H9 (cell line): Measurements from ENCODE around the gene SCN10A. TPM values are rescaled to one million over a fixed set of nuclear protein-coding genes. Genes with fewer than 3 reads are reported as not detected.

ENCODE experiments used
- DNase-seq: peaks from one replicate; pipeline ENCODE4 v3.0.0-alpha.2; 2017
- H2AFZ ChIP-seq: one replicate; pipeline ENCODE4 v1.6.1; 2013; ENCODE audit warnings: mild to moderate bottlenecking, low read length, control low read depth, moderate library complexity
- H2AK5ac ChIP-seq: 2 replicates; pipeline ENCODE4 v1.6.1; 2013; ENCODE audit warnings: low read length, control low read depth, mixed read lengths; ENCODE audit not compliant: insufficient read length
- H2BK120ac ChIP-seq: one replicate; pipeline ENCODE4 v1.6.1; 2013; ENCODE audit warnings: low read depth, mild to moderate bottlenecking, low read length, control low read depth, inconsistent platforms; ENCODE audit not compliant: poor library complexity, severe bottlenecking
- H2BK12ac ChIP-seq: 2 replicates; pipeline ENCODE4 v1.6.1; 2013; ENCODE audit warnings: low read length, control low read depth, mixed read lengths, low read depth; ENCODE audit not compliant: insufficient read length
- H2BK15ac ChIP-seq: 2 replicates; pipeline ENCODE4 v1.6.1; 2013; ENCODE audit warnings: low read depth, low read length, control low read depth
- H2BK20ac ChIP-seq: one replicate; pipeline ENCODE4 v1.6.1; 2013; ENCODE audit warnings: low read depth, mild to moderate bottlenecking, low read length, control low read depth, inconsistent platforms; ENCODE audit not compliant: poor library complexity, severe bottlenecking
- H2BK5ac ChIP-seq: 2 replicates; pipeline ENCODE4 v1.6.1; 2013; ENCODE audit warnings: low read length, control low read depth, mixed read lengths; ENCODE audit not compliant: insufficient read length
- H3K14ac ChIP-seq: 2 replicates; pipeline ENCODE4 v1.6.1; 2013; ENCODE audit warnings: low read length, control low read depth; ENCODE audit not compliant: insufficient read depth
- H3K18ac ChIP-seq: 2 replicates; pipeline ENCODE4 v1.6.1; 2013; ENCODE audit warnings: low read depth, mild to moderate bottlenecking, mixed read lengths, low read length, control low read depth; ENCODE audit not compliant: insufficient read length
- H3K23ac ChIP-seq: 2 replicates; pipeline ENCODE4 v1.6.1; 2013; ENCODE audit warnings: low read length, control low read depth, mixed read lengths, low read depth; ENCODE audit not compliant: insufficient read length
- H3K23me2 ChIP-seq: 2 replicates; pipeline ENCODE4 v1.6.1; 2013; ENCODE audit warnings: low read depth, mild to moderate bottlenecking, mixed read lengths, low read length, control low read depth; ENCODE audit not compliant: insufficient read length, poor library complexity, severe bottlenecking
- H3K27ac ChIP-seq: 2 replicates; pipeline ENCODE4 v1.5.1; 2013; ENCODE audit warnings: low read length, control low read depth, mixed read lengths, low read depth; ENCODE audit not compliant: insufficient read length
- H3K27me3 ChIP-seq: 2 replicates; pipeline ENCODE4 v1.6.1; 2013; ENCODE audit warnings: low read length, control low read depth, inconsistent platforms; ENCODE audit not compliant: insufficient read depth
- H3K4ac ChIP-seq: 2 replicates; pipeline ENCODE4 v1.6.1; 2013; ENCODE audit warnings: low read depth, mild to moderate bottlenecking, control low read depth, inconsistent platforms, low read length, moderate library complexity
- H3K4me1 ChIP-seq: 2 replicates; pipeline ENCODE4 v1.6.1; 2013; ENCODE audit warnings: low read length, control low read depth, inconsistent platforms; ENCODE audit not compliant: insufficient read depth
- H3K4me2 ChIP-seq: 2 replicates; pipeline ENCODE4 v1.6.1; 2013; ENCODE audit warnings: low read length, control low read depth, mixed read lengths; ENCODE audit not compliant: insufficient read length, insufficient read depth
- H3K56ac ChIP-seq: 2 replicates; pipeline ENCODE4 v1.6.1; 2013; ENCODE audit warnings: low read depth, mild to moderate bottlenecking, mixed read lengths, low read length, control low read depth; ENCODE audit not compliant: insufficient read length
- H3K79me1 ChIP-seq: 2 replicates; pipeline ENCODE4 v1.6.1; 2013; ENCODE audit warnings: low read depth, mild to moderate bottlenecking, moderate library complexity, low read length, control low read depth, inconsistent platforms; ENCODE audit not compliant: insufficient read depth, poor library complexity, severe bottlenecking
- H3K79me2 ChIP-seq: 2 replicates; pipeline ENCODE4 v1.6.1; 2013; ENCODE audit warnings: low read length, control low read depth, inconsistent platforms; ENCODE audit not compliant: insufficient read depth
- H3K9ac ChIP-seq: 2 replicates; pipeline ENCODE4 v1.6.1; 2013; ENCODE audit warnings: low read length, control low read depth, mixed read lengths; ENCODE audit not compliant: insufficient read length; ENCODE audit errors: extremely low read depth
- H3K9me3 ChIP-seq: one replicate; pipeline ENCODE4 v1.6.1; 2013; ENCODE audit warnings: low read depth, low read length, inconsistent platforms; ENCODE audit not compliant: control insufficient read depth
- H3T11ph ChIP-seq: one replicate; pipeline ENCODE4 v1.6.1; 2013; ENCODE audit warnings: mild to moderate bottlenecking, low read length, control low read depth, inconsistent platforms
- H4K20me1 ChIP-seq: one replicate; pipeline ENCODE4 v1.6.1; 2013; ENCODE audit not compliant: control insufficient read depth, insufficient read length, insufficient read depth
- H4K5ac ChIP-seq: 2 replicates; pipeline ENCODE4 v1.6.1; 2013; ENCODE audit warnings: low read depth, mild to moderate bottlenecking, mixed read lengths, low read length, control low read depth; ENCODE audit not compliant: insufficient read length
- H4K8ac ChIP-seq: replicated peaks from 2 replicates; pipeline ENCODE4 v1.6.1; 2013; ENCODE audit warnings: low read length, control low read depth, mixed read lengths, low read depth; ENCODE audit not compliant: insufficient read length
- H4K91ac ChIP-seq: 2 replicates; pipeline ENCODE4 v1.6.1; 2013; ENCODE audit warnings: low read depth, mild to moderate bottlenecking, moderate library complexity, mixed read lengths, low read length, control low read depth; ENCODE audit not compliant: insufficient read length
- H3K27ac Mint-ChIP-seq, 3 experiments: 2 replicates in 2 of 3; 3 replicates in 1 of 3; pipeline ENCODE4 v1.8.0; 2020 to 2021; ENCODE audit warnings: mixed read lengths in 3 of 3, mild to moderate bottlenecking in 1 of 3, moderate library complexity in 1 of 3
- H3K27me3 Mint-ChIP-seq: 2 replicates; pipeline ENCODE4 v1.8.0; 2021; ENCODE audit warnings: low read depth, mild to moderate bottlenecking, moderate library complexity, mixed read lengths
- H3K36me3 Mint-ChIP-seq, 3 experiments: 2 replicates in 2 of 3; 3 replicates in 1 of 3; pipeline ENCODE4 v1.8.0; 2020 to 2021; ENCODE audit warnings: low read depth in 3 of 3, mixed read lengths in 3 of 3; ENCODE audit not compliant: insufficient read depth in 1 of 3
- H3K4me1 Mint-ChIP-seq, 2 experiments: 2 replicates each; pipeline ENCODE4 v1.8.0; 2020; ENCODE audit warnings: mixed read lengths in 2 of 2
- H3K4me3 Mint-ChIP-seq, 2 experiments: 2 replicates in 1 of 2; 3 replicates in 1 of 2; pipeline ENCODE4 v1.8.0; 2020 to 2021; ENCODE audit warnings: mild to moderate bottlenecking in 2 of 2, mixed read lengths in 2 of 2, moderate library complexity in 1 of 2
- H3K9me3 Mint-ChIP-seq, 2 experiments: 2 replicates in 1 of 2; 3 replicates in 1 of 2; pipeline ENCODE4 v1.8.0; 2020; ENCODE audit warnings: mild to moderate bottlenecking in 2 of 2, mixed read lengths in 2 of 2, moderate library complexity in 1 of 2
- WGBS: extraction: QIAGEN DNeasy Blood & Tissue Kit; methylation state at CpG from one replicate; pipeline ENCODE4 v1.1.7; 2013; ENCODE audit warnings: missing lambda C conversion rate, low lambda C conversion rate, mixed read lengths; ENCODE audit not compliant: insufficient read length; ENCODE audit errors: extremely low coverage; 5-methylcytosine and 5-hydroxymethylcytosine counted together
- total RNA-seq: library from RNA; stranded (reverse); gene quantifications from 2 replicates; pipeline ENCODE4 v1.2.1, GENCODE V29; 2021
- TF ChIP-seq, protein P1 (sequence below): fragments of 200-600 bp; sonication (generic); conservative IDR thresholded peaks from 3 replicates; pipeline ENCODE4 v1.8.0; 2021; ENCODE audit warnings: antibody characterized with exemption, mild to moderate bottlenecking

The SCN10A gene
- total RNA-seq, 1 experiment from 2014 or later = not detected

GRCh38 chr3:38782148-38782547 is 33.9 kb downstream of the SCN10A start:
- H3K9me3 ChIP-seq = no peaks in the 10 kb centered on the region
- H3K79me2 ChIP-seq = no peaks in the 10 kb centered on the region
- no peak overlapping the region for H2BK20ac ChIP-seq
- no peak overlapping the region for H2AFZ ChIP-seq
- no peaks in the 10 kb centered on the region for H3K23me2 ChIP-seq
- no peak overlapping the region for H2BK15ac ChIP-seq
- no peak overlapping the region for H2AK5ac ChIP-seq
- no peak overlapping the region for H3K27ac Mint-ChIP-seq
- no peak overlapping the region for H3K14ac ChIP-seq
- H3K4ac ChIP-seq = no peak overlapping the region
- H3K27me3 Mint-ChIP-seq = no peaks in the 10 kb centered on the region; the same call in 1 of the 2 replicates
- no peaks in the 10 kb centered on the region for H3K79me1 ChIP-seq
- no peak overlapping the region for H3K4me3 Mint-ChIP-seq
- no peak overlapping the region for H3K27ac ChIP-seq
- no peaks in the 10 kb centered on the region for H3K27me3 ChIP-seq
- H3K9ac ChIP-seq = no peak overlapping the region
- H4K91ac ChIP-seq = no peak overlapping the region
- WGBS = no CpG with 5 or more reads among the region's 4 CpGs
- no peaks in the 10 kb centered on the region for H3K4me1 Mint-ChIP-seq
- no peaks in the 10 kb centered on the region for H3K4me1 ChIP-seq
- H3K56ac ChIP-seq = no peak overlapping the region
- no peaks in the 10 kb centered on the region for H3K36me3 Mint-ChIP-seq
- no peak overlapping the region for H3T11ph ChIP-seq
- H2BK120ac ChIP-seq = no peak overlapping the region
- H4K8ac ChIP-seq = no peak overlapping the region
- no peak overlapping the region for H4K5ac ChIP-seq
- TF ChIP-seq, protein P1, sequence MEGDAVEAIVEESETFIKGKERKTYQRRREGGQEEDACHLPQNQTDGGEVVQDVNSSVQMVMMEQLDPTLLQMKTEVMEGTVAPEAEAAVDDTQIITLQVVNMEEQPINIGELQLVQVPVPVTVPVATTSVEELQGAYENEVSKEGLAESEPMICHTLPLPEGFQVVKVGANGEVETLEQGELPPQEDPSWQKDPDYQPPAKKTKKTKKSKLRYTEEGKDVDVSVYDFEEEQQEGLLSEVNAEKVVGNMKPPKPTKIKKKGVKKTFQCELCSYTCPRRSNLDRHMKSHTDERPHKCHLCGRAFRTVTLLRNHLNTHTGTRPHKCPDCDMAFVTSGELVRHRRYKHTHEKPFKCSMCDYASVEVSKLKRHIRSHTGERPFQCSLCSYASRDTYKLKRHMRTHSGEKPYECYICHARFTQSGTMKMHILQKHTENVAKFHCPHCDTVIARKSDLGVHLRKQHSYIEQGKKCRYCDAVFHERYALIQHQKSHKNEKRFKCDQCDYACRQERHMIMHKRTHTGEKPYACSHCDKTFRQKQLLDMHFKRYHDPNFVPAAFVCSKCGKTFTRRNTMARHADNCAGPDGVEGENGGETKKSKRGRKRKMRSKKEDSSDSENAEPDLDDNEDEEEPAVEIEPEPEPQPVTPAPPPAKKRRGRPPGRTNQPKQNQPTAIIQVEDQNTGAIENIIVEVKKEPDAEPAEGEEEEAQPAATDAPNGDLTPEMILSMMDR = no peak
- H2BK12ac ChIP-seq = no peak overlapping the region
- no peak overlapping the region for H3K18ac ChIP-seq
- H3K9me3 Mint-ChIP-seq = peaks cover 0 to 3% of the 10 kb centered on the region in 2 experiments; a peak in 1 of 5 replicates
- H3K23ac ChIP-seq = no peak overlapping the region
- no peak for DNase-seq
- no peaks in the 10 kb centered on the region for H4K20me1 ChIP-seq
- H3K4me2 ChIP-seq = no peak overlapping the region
- no peak overlapping the region for H2BK5ac ChIP-seq
